Activated naive CD4-positive, alpha-beta T cell treated with anti-CD3 and anti-CD28 coated beads, Interleukin-2, amount 10 ng/mL, durations not matched to agents 7 days and 5 days (primary cell): ENCODE data around the gene TTC39C.
A peak's percentile ranks its signal among the peaks of the same experiment; 100 is the strongest.

Experiments
- CTCF ChIA-PET: fragments of 350-600 bp; sonication (Branson Sonifier 250); formaldehyde crosslinking; loops from one replicate; lab custom pipeline; 2021; ENCODE audit warnings: antibody characterized with exemption; lab: Charles Lee
- DNase-seq: peaks from one replicate; pipeline ENCODE4 v3.0.0-alpha.2; 2020
- H3K27ac Mint-ChIP-seq: one replicate; pipeline ENCODE4 v1.8.0; 2021; ENCODE audit warnings: mild to moderate bottlenecking, moderate library complexity, mixed read lengths
- H3K27me3 Mint-ChIP-seq: one replicate; pipeline ENCODE4 v1.8.0; 2021; ENCODE audit warnings: mild to moderate bottlenecking, mixed read lengths
- H3K36me3 Mint-ChIP-seq: one replicate; pipeline ENCODE4 v1.8.0; 2021; ENCODE audit warnings: mixed read lengths
- H3K4me1 Mint-ChIP-seq: one replicate; pipeline ENCODE4 v1.8.0; 2021; ENCODE audit warnings: mixed read lengths
- H3K4me3 Mint-ChIP-seq: one replicate; pipeline ENCODE4 v1.8.0; 2021; ENCODE audit warnings: mild to moderate bottlenecking, moderate library complexity, mixed read lengths
- H3K9me3 Mint-ChIP-seq: one replicate; pipeline ENCODE4 v1.8.0; 2021; ENCODE audit warnings: mixed read lengths

TTC39C gene

DNA sequence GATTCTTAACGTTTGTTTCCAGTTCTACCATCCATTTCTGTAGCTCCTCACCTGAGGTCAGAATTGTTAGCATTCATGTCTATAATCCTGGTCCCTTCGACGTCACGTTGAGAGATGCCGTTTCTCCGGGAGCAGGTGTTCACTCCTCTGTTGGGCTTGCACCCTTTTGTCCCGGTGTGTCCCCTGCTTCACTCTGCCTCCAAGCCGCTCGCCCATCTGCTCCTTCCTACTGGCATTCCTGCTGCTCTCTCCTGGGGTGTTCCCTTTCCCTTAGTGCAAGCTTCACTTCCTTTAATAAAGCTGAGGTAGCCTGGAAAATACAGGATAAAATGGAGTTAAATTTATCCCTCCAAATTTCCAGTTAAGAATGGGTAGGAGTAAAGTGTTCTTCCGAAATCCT is 62.4 kb downstream of the TTC39C start:
- H3K36me3 Mint-ChIP-seq, result peaks cover 60% of the 10 kb centered on the region
- no peak for DNase-seq
- peaks cover 4% of the 10 kb centered on the region for H3K9me3 Mint-ChIP-seq
- peaks cover 46% of the 10 kb centered on the region for H3K4me1 Mint-ChIP-seq
- no peak overlapping the region for H3K4me3 Mint-ChIP-seq
- no peaks in the 10 kb centered on the region for H3K27me3 Mint-ChIP-seq
- no peak overlapping the region for H3K27ac Mint-ChIP-seq
- CTCF ChIA-PET, result interaction anchor here (1.0 to 2.6 kb wide), 7 partner anchors 8 to 158 kb away, joined by 3 to 9 read pairs (median 4); no protein-coding TSS in a partner anchor

DNA sequence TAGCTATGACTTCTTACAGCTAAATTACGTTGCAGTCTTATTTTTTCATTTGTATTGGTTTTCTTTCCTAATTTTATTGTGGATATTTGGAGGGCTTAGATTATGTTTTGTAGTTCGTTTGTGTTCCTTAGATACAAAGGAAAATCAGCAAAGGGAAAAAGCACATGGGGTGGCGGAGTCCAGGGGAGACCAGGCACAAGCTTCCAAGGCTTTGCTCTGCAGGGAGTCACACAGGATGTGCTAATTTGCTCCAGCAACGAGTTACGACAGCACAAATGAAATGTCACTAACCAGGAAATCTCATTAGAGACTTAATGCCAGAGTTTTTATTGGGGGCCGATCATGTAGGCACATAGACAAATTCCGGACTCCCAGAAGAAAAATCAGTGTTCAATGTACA is 63.8 kb downstream of the TTC39C start:
- Mint-ChIP-seq H3K4me1 (peaks cover 51% of the 10 kb centered on the region), H3K27me3 (no peaks in the 10 kb centered on the region), H3K36me3 (peaks cover 61% of the 10 kb centered on the region), H3K27ac (no peak overlapping the region), H3K9me3 (peaks cover 4% of the 10 kb centered on the region), H3K4me3 (no peak overlapping the region)
- CTCF ChIA-PET, result interaction anchor here (1.0 kb wide), 1 partner anchor 8 kb away, joined by 3 read pairs; no protein-coding TSS in a partner anchor
- DNase-seq, result no peak

DNA sequence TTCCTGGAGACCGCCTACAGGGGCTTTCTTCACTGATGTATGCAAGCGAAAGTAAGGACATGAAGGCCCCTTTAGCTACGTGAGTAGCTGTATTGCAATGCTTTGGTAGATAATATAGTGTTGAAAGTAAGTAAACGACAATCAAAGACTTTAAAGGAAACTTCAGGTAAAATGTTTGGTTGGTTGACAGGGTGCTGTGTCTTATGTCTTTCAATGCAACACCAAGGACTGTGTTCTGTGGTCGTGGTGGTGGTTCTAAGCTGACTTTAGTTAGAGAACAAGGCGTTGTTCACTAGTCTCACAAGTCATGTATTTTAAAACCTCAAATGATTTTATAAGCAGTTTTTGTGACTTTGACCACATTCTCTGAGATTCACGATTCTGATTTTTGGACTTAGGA is 66.3 kb downstream of the TTC39C start:
- DNase-seq, result no peak
- Mint-ChIP-seq H3K36me3 (peaks cover 63% of the 10 kb centered on the region), H3K9me3 (no peaks in the 10 kb centered on the region), H3K27me3 (no peaks in the 10 kb centered on the region), H3K4me3 (no peak overlapping the region), H3K27ac (no peak overlapping the region), H3K4me1 (peaks cover 36% of the 10 kb centered on the region)
- CTCF ChIA-PET, result interaction anchor here (0.8 to 1.4 kb wide), 2 partner anchors 12 to 19 kb away, joined by 3 to 4 read pairs; no protein-coding TSS in a partner anchor

DNA sequence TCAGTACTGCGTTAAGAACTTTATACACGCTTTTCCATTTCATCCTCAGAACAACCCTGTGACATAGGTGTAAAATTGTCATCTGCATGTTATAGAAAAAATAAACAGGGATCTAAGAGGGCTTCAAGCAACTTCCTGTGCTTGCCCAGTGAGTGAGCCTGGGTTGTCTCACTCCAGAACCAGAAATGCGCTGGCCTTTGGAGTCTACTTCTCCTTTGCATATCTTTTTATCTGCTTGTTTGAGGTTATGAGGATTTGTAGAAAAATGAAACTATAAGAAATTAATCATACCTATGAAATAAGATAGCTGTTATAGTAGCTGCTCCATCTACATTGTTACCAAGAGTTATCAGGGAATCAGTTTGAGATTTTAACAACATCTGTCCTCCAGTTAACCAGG is 69.0 kb downstream of the TTC39C start:
- Mint-ChIP-seq H3K4me3 (no peak overlapping the region), H3K27me3 (no peaks in the 10 kb centered on the region), H3K4me1 (peaks cover 21% of the 10 kb centered on the region), H3K36me3 (peaks cover 69% of the 10 kb centered on the region), H3K9me3 (no peaks in the 10 kb centered on the region), H3K27ac (no peak overlapping the region)
- CTCF ChIA-PET, result no interaction called here
- no peak for DNase-seq

DNA sequence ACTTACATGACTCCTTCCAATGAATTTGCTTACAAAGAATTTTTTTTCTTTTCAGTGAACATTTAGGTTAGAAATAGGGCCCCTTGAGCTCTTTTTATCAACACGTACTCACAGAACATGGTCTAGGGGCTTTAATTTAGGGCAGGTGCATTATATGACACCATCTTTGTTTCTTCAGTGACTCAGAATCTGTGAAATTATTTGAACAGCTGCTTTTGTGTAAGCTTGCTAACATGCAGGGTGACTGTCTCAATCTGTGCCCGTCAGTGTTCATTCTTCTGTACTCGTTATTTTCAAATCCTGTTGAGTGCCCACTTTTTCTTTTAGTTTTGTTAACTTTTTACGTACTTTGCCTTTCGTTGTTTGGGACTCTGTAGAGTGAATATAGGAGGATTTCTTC is 71.5 kb downstream of the TTC39C start:
- H3K27me3 Mint-ChIP-seq, result no peaks in the 10 kb centered on the region
- no peak for DNase-seq
- no peak overlapping the region for H3K27ac Mint-ChIP-seq
- CTCF ChIA-PET, result interaction anchor here (1.3 kb wide), 1 partner anchor 8 kb away, joined by 3 read pairs; no protein-coding TSS in a partner anchor
- H3K4me1 Mint-ChIP-seq, result peaks cover 6% of the 10 kb centered on the region
- no peak overlapping the region for H3K4me3 Mint-ChIP-seq
- H3K36me3 Mint-ChIP-seq, result peaks cover 66% of the 10 kb centered on the region
- H3K9me3 Mint-ChIP-seq, result no peaks in the 10 kb centered on the region

DNA sequence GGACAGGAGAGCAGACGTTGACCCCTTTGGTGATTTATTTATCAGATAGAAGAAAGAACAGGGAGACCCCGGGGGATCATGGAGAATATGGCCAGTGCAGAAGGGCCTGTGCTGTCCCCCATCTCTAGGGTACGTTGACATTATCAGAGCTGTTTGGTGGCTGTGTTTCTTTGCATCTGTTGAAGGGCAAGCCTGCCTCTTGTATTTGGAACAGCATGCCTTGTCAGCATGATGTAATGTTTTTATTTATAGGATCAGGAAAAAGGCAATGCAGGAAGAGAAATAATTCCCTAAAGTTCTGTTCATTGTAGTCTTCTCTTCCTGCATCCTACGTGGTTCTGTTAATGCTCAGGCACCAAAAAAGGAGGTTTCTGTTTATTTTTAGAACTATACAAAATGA is 74.5 kb downstream of the TTC39C start:
- H3K27ac Mint-ChIP-seq, result no peak overlapping the region
- H3K9me3 Mint-ChIP-seq, result no peaks in the 10 kb centered on the region
- H3K4me1 Mint-ChIP-seq, result peaks cover 13% of the 10 kb centered on the region
- H3K27me3 Mint-ChIP-seq, result no peaks in the 10 kb centered on the region
- H3K36me3 Mint-ChIP-seq, result peaks cover 65% of the 10 kb centered on the region
- CTCF ChIA-PET, result no interaction called here
- H3K4me3 Mint-ChIP-seq, result no peak overlapping the region
- DNase-seq, result no peak

DNA sequence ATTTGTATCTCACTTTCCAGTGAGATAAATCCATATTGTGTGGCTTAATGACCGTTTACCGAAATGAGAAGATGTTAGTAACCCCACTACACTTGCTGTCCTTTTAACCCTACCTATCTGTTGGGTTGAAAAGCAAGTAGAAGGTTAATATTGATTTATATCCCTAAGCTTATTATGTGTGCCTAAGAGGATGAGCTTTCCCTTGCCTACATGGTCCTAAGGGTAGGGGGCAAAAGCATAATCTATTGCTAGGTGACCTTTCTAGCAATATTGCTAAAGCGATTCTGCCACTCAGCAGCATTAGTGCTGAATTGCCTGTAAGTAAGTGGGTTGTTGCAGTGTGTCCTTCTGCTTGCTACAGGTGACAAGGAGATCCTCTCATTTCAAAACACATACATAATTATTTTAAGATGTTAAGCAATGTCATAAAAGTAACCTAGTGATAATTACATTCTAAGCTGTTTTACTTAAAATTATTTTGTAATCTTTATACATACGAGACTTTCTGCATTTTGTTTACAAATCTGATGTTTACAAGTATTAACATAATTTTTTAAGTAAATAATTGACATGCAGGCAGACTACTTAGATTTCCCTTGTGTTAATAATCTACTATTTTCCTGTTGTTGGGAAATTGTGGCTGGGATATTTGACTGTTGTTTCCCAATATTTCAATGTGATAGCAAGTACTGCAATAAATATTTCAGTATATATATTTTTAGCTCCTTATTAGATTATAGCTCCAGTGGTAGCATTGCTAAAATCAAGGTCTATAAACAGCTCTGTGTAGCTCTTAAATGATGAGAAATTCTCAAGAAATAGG is 75.2 kb downstream of the TTC39C start:
- no peaks in the 10 kb centered on the region for H3K27me3 Mint-ChIP-seq
- peaks cover 67% of the 10 kb centered on the region for H3K36me3 Mint-ChIP-seq
- no peak for DNase-seq
- CTCF ChIA-PET, result no interaction called here
- H3K27ac Mint-ChIP-seq, result no peak overlapping the region
- no peak overlapping the region for H3K4me3 Mint-ChIP-seq
- peaks cover 19% of the 10 kb centered on the region for H3K4me1 Mint-ChIP-seq
- H3K9me3 Mint-ChIP-seq, result no peaks in the 10 kb centered on the region

DNA sequence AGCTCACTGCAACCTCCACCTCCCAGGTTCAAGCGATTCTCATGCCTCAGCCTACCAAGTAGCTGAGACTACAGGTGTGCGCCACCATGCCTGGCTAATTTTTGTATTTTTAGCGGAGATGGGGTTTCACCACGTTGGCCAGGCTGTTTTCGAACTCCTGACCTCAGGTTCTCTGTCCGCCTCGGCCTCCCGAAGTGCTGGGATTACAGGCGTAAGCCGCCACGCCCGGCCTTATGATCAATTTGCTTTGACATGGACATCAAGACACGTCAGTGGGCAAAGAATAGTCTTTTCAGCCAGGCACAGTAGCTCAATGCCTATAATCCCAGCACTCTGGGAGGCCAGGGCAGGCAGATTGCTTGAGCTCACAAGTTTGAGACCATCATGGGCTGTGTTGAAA is 76.3 kb downstream of the TTC39C start:
- H3K4me3 Mint-ChIP-seq, result no peak overlapping the region
- no peak overlapping the region for H3K27ac Mint-ChIP-seq
- CTCF ChIA-PET, result no interaction called here
- no peaks in the 10 kb centered on the region for H3K27me3 Mint-ChIP-seq
- H3K4me1 Mint-ChIP-seq, result peaks cover 23% of the 10 kb centered on the region
- H3K9me3 Mint-ChIP-seq, result no peaks in the 10 kb centered on the region
- no peak for DNase-seq
- peaks cover 66% of the 10 kb centered on the region for H3K36me3 Mint-ChIP-seq

DNA sequence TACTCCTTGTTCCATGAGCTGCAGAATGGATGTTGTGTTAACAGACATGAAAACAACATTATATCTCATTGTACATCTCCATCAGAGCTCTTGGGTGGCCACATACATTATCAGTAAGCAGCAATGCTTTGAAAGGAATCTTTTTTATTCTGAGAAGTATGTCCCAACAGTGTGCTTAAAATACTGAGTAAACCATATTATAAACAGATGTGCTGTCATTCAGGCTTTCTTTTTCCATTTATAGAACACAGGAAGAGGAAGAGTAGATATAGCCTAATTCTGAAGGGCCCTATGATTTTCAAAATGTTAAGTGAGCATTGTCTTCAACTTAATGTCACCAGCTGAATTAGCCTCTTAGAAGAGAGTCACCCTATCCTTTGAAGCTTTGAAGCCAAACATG is 80.0 kb downstream of the TTC39C start:
- H3K27ac Mint-ChIP-seq, result no peak overlapping the region
- CTCF ChIA-PET, result interaction anchor here (1.0 kb wide), 1 partner anchor 391 kb away, joined by 3 read pairs; no protein-coding TSS in a partner anchor
- DNase-seq, result no peak
- peaks cover 56% of the 10 kb centered on the region for H3K36me3 Mint-ChIP-seq
- no peak overlapping the region for H3K4me3 Mint-ChIP-seq
- no peaks in the 10 kb centered on the region for H3K27me3 Mint-ChIP-seq
- H3K9me3 Mint-ChIP-seq, result peaks cover 5% of the 10 kb centered on the region
- H3K4me1 Mint-ChIP-seq, result peaks cover 23% of the 10 kb centered on the region

DNA sequence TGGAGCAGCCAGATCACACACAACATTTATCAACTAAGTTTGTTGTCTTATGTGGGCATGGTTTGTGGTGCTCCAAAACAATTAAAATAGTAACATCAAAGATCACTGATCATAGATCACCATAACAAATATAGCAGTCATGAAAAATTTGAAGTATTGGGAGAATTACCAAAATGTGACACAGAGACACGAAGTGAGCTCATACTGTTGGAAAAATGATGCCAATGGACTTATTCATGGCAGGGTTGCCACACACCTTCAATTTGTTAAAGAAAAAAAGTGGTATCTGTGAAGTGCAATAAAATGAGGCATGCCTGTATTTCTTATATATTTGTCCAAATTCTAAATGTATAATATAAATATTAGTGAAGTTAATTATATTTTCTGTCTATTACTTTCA is 81.4 kb downstream of the TTC39C start:
- CTCF ChIA-PET, result no interaction called here
- no peak for DNase-seq
- peaks cover 23% of the 10 kb centered on the region for H3K4me1 Mint-ChIP-seq

DNA sequence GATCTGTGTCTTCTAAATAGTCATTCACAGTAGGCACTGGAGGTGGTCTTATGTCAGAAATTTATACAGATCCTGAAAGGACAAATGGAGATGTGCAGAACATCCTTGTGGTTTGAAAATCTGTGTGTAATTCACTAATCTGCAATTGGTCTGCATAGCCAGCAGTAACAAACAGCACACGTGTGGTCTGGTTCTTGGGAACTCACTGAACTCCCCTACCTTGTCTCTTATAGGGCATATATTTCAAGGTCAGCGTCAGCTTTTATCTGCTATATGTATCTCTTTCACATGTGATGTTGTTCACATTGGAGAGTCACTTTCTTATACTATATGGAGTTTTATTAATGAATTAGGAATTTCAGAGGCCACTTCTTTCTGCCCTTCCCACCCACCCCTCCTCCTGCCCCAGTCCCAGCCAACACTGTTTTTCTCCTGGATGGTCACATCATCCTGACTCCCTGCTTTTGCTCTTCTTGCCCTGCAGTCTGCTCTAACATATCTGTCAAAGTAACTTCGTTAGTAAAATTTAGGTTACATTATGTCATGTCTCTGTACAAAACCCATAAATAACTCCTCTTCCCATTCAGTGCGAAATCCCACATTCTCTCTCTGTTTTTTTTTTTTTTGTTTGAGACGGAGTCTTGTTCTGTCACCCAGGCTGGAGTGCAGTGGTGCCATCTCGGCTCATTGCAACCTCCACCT is 88.9 kb downstream of the TTC39C start:
- Mint-ChIP-seq H3K27ac (no peak overlapping the region), H3K4me1 (peaks cover 4% of the 10 kb centered on the region), H3K36me3 (peaks cover 51% of the 10 kb centered on the region), H3K27me3 (no peaks in the 10 kb centered on the region), H3K9me3 (no peaks in the 10 kb centered on the region), H3K4me3 (no peak overlapping the region)
- CTCF ChIA-PET, result no interaction called here
- DNase-seq, result no peak

More for the DNA sequence above, 81.4 kb downstream of the TTC39C start:
- Mint-ChIP-seq H3K27ac (no peak overlapping the region), H3K36me3 (peaks cover 61% of the 10 kb centered on the region), H3K4me3 (no peak overlapping the region), H3K9me3 (peaks cover 5% of the 10 kb centered on the region), H3K27me3 (no peaks in the 10 kb centered on the region)

DNA sequence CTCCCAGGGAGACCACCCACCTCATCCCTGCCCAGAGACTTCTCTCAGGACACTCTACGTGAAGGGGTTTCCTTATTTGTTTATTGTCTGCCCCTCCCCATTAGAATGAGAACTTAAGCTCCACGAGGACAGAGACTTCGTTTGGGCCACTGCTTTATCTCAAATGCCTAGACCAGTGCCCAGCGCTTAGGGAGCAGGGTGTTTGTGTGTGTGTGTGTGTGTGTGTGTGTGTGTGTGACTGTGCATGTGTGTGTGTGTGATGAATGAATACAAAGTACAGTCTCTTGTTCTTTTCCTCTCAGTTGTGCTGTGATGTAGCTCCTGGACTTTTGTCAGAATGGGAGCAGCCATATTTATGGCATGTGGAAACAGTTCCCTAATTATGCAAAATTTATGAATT is 89.9 kb downstream of the TTC39C start:
- DNase-seq, result no peak
- H3K27me3 Mint-ChIP-seq, result no peaks in the 10 kb centered on the region
- CTCF ChIA-PET, result interaction anchor here (1.2 kb wide), 1 partner anchor 11 kb away, joined by 3 read pairs; no protein-coding TSS in a partner anchor
- no peaks in the 10 kb centered on the region for H3K9me3 Mint-ChIP-seq
- peaks cover 4% of the 10 kb centered on the region for H3K4me1 Mint-ChIP-seq
- H3K27ac Mint-ChIP-seq, result no peak overlapping the region
- H3K36me3 Mint-ChIP-seq, result peaks cover 51% of the 10 kb centered on the region
- no peak overlapping the region for H3K4me3 Mint-ChIP-seq

DNA sequence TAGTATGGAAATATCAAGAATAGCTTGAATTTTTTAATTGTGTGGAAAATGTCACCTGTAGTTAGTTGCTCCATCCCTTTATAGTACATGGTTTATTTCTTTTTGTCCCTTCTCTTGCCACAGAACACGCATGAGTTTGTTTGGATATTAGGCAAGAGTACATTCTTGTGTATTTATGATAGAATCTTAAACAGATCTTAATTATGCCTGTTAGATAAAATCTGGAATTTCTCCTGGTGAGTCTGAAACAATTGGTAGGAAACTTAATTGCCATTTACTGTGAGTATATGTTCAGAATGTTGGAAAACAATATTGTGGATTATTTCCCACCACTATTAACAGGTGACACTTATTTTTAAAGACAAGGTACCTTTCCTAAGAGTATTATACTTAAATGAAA is 94.1 kb downstream of the TTC39C start:
- Mint-ChIP-seq H3K4me1 (peaks cover 5% of the 10 kb centered on the region), H3K9me3 (no peaks in the 10 kb centered on the region), H3K27me3 (no peaks in the 10 kb centered on the region), H3K4me3 (no peak overlapping the region), H3K27ac (peak overlapping the region; percentile 45), H3K36me3 (peaks cover 42% of the 10 kb centered on the region)
- CTCF ChIA-PET, result no interaction called here
- no peak for DNase-seq

DNA sequence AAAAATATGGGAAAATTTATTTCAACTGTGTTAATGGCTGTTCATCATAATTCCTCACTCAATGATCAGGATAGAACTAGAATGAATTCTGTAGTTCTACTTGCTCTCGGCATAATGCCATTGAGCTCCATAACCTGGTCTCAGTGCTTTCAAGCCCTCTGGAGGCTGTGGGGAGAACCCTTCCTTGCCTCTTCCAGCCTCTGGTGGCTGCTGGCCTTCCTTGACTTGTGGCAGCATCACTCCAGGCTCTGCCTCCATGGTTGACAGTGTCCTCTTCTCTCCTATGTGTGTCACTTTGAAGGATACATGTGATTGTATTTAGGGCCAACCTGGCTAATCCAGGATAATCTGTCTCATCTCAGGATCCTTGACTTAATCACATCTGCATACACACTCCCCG is 97.4 kb downstream of the TTC39C start:
- Mint-ChIP-seq H3K36me3 (peaks cover 49% of the 10 kb centered on the region), H3K4me3 (no peak overlapping the region), H3K27me3 (no peaks in the 10 kb centered on the region), H3K9me3 (no peaks in the 10 kb centered on the region), H3K4me1 (peaks cover 20% of the 10 kb centered on the region), H3K27ac (peak overlapping the region; percentile 9)
- CTCF ChIA-PET, result interaction anchor here (1.4 kb wide), 1 partner anchor 158 kb away, joined by 3 read pairs; no protein-coding TSS in a partner anchor
- DNase-seq, result no peak
